PC-3 (cell line): Measurements from ENCODE around the gene MATN1. TPM values are rescaled to one million over a fixed set of nuclear protein-coding genes. Genes with fewer than 3 reads are reported as not detected.

ENCODE experiments used
- ATAC-seq: fragments of 200-7000 bp; cut with Tn5 transposase; 2 replicates; pipeline ENCODE4 v1.9.1; 2020; ENCODE audit warnings: mild to moderate bottlenecking, moderate library complexity
- BruUV-seq: library from RNA; stranded (reverse); fragments of 400-500 nt; replicated peaks from 2 replicates; lab custom pipeline; 2021; lab: Mats Ljungman, UMichigan
- CTCF ChIA-PET: fragments of 300-600 bp; sonication (Branson Sonifier 250); formaldehyde crosslinking; loops from one replicate; lab custom pipeline; 2022; ENCODE audit warnings: antibody characterized with exemption; lab: Charles Lee
- POLR2A ChIA-PET: fragments of 300-600 bp; sonication (Branson Sonifier 250); formaldehyde crosslinking; loops from one replicate; lab custom pipeline; 2022; ENCODE audit warnings: antibody characterized with exemption; ENCODE audit not compliant: unreplicated experiment; lab: Charles Lee
- DNase-seq: peaks from one replicate; pipeline ENCODE4 v3.0.0-alpha.2; 2015
- H2AFZ ChIP-seq: fragments of 300-600 bp; sonication (generic); 2 replicates; pipeline ENCODE4 v1.6.0; 2016; ENCODE audit warnings: antibody characterized with exemption, low read length
- H3F3A ChIP-seq: fragments of 300-600 bp; sonication (generic); one replicate; pipeline ENCODE4 v1.6.0; 2017; ENCODE audit warnings: antibody characterized with exemption, low read length, control low read depth, mild to moderate bottlenecking; ENCODE audit not compliant: unreplicated experiment
- H3K27ac ChIP-seq: fragments of 300-600 bp; sonication (generic); 2 replicates; pipeline ENCODE4 v1.5.1; 2016; ENCODE audit warnings: mild to moderate bottlenecking, low read length
- H3K27me3 ChIP-seq: fragments of 300-600 bp; sonication (generic); 2 replicates; pipeline ENCODE4 v1.6.1; 2016; ENCODE audit warnings: low read length, mixed read lengths
- H3K36me3 ChIP-seq: fragments of 300-600 bp; sonication (generic); 2 replicates; pipeline ENCODE4 v1.6.1; 2016; ENCODE audit warnings: low read depth, mixed run types, low read length, mixed read lengths
- H3K4me1 ChIP-seq: fragments of 300-600 bp; sonication (generic); 2 replicates; pipeline ENCODE4 v1.5.1; 2016; ENCODE audit warnings: low read length; ENCODE audit not compliant: insufficient read depth
- H3K4me2 ChIP-seq: fragments of 300-600 bp; sonication (generic); 2 replicates; pipeline ENCODE4 v1.6.0; 2016; ENCODE audit warnings: low read length
- H3K4me3 ChIP-seq: fragments of 300-600 bp; sonication (generic); 2 replicates; pipeline ENCODE4 v1.5.1; 2016; ENCODE audit warnings: mild to moderate bottlenecking, low read length, mixed read lengths
- H3K79me2 ChIP-seq: fragments of 300-600 bp; sonication (generic); 2 replicates; pipeline ENCODE4 v1.6.1; 2017; ENCODE audit warnings: low read length, mixed read lengths
- H3K9ac ChIP-seq: fragments of 300-600 bp; sonication (generic); 2 replicates; pipeline ENCODE4 v1.6.0; 2016; ENCODE audit warnings: mild to moderate bottlenecking, low read length
- H3K9me2 ChIP-seq: fragments of 300-600 bp; sonication (generic); replicated peaks from 2 replicates; pipeline ENCODE4 v1.6.1; 2016; ENCODE audit warnings: mixed run types, low read length, mixed read lengths
- H3K9me3 ChIP-seq: fragments of 300-600 bp; sonication (generic); 2 replicates; pipeline ENCODE4 v1.6.1; 2016; ENCODE audit warnings: low read length, mixed read lengths
- H4K20me1 ChIP-seq: fragments of 300-600 bp; sonication (generic); 2 replicates; pipeline ENCODE4 v1.6.1; 2016; ENCODE audit warnings: low read length, mixed read lengths
- EZH2 ChIP-seq: fragments of 300-600 bp; sonication (generic); IDR thresholded peaks from one replicate; pipeline ENCODE4 v1.6.1; 2017; ENCODE audit warnings: antibody characterized with exemption, mild to moderate bottlenecking, low read length; ENCODE audit not compliant: unreplicated experiment
- EZH2phosphoT487 ChIP-seq: fragments of 300-600 bp; sonication (generic); IDR thresholded peaks from 2 replicates; pipeline ENCODE4 v1.6.1; 2018; ENCODE audit warnings: mild to moderate bottlenecking, antibody characterized with exemption, low read length, borderline replicate concordance
- intact Hi-C: fragments of 100-400 bp; cut with micrococcal nuclease; formaldehyde crosslinking; loops from 2 replicates; pipeline ENCODE4 v1.9.0; 2023
- total RNA-seq: library from RNA; depleted of rRNA; stranded (reverse); fragments of >200 nt; gene quantifications from 2 replicates; pipeline ENCODE4 v1.2.3, GENCODE V29; 2014
- TF ChIP-seq, protein P1 (sequence below): fragments of 300-600 bp; sonication (generic); conservative IDR thresholded peaks from 2 replicates; pipeline ENCODE4 v1.5.1; 2017; ENCODE audit warnings: antibody characterized with exemption, low read depth, mild to moderate bottlenecking, low read length

The MATN1 gene
- total RNA-seq, 1 experiment from 2014 or later: not detected

DNA sequence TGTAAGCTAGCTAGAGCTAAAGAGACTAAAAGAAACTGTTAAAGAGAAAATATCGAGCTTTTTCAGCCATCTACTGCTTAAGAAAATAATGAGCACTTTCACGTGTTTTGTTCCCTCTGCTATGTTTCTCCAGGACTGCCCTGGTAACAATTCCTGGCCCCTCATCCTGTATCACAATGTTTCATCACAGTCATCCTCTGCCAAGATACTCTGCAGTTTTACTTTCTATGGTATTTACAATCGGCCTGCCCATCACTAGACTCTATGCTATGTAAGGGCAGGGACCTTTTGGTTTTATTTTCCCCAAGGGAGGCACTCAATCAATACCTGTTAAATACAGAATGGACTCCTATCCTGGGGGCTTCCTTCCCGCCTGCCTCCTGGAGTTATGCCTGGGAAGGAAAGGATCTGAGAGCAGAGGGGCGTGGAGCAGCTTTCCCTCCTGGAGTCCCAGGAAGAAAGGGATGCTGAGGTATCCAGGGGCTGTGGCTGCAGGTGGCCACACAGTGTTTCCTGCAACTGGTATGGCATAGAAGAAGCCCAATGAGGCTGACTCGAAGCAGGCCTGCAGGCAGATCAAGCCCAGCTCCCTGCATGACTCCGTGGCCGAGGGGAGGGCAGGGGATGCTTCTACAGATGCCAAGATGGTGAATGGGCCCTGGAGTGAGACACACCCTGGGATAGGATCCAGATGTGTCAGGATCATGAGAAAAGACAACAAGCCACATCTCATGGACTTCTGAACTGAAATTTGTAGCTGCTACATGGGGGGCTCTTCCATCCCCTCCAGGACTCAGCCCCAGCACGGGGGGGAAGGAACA, 52.9 kb downstream of the MATN1 start:
- POLR2A ChIA-PET: no interaction called here
- H3K9me2 ChIP-seq: no peaks in the 10 kb centered on the region
- H3K9me3 ChIP-seq: no peaks in the 10 kb centered on the region
- ATAC-seq (peak; percentile 38), DNase-seq (peak; percentile 39)
- no peaks in the 10 kb centered on the region for H3K79me2 ChIP-seq
- intact Hi-C loops: no loop called here
- no peak overlapping the region for H3K4me3 ChIP-seq
- no peak overlapping the region for H3K9ac ChIP-seq
- H3K27ac ChIP-seq: no peak overlapping the region
- H3F3A ChIP-seq: peaks cover 1% of the 10 kb centered on the region
- no TSS peak for BruUV-seq
- CTCF ChIA-PET: no interaction called here
- H4K20me1 ChIP-seq: no peaks in the 10 kb centered on the region
- H2AFZ ChIP-seq: no peak overlapping the region
- peaks cover 12% of the 10 kb centered on the region for H3K4me1 ChIP-seq
- H3K27me3 ChIP-seq: no peaks in the 10 kb centered on the region
- no peaks in the 10 kb centered on the region for H3K36me3 ChIP-seq
- TF ChIP-seq EZH2 (no peak), EZH2phosphoT487 (no peak)
- TF ChIP-seq, protein P1, sequence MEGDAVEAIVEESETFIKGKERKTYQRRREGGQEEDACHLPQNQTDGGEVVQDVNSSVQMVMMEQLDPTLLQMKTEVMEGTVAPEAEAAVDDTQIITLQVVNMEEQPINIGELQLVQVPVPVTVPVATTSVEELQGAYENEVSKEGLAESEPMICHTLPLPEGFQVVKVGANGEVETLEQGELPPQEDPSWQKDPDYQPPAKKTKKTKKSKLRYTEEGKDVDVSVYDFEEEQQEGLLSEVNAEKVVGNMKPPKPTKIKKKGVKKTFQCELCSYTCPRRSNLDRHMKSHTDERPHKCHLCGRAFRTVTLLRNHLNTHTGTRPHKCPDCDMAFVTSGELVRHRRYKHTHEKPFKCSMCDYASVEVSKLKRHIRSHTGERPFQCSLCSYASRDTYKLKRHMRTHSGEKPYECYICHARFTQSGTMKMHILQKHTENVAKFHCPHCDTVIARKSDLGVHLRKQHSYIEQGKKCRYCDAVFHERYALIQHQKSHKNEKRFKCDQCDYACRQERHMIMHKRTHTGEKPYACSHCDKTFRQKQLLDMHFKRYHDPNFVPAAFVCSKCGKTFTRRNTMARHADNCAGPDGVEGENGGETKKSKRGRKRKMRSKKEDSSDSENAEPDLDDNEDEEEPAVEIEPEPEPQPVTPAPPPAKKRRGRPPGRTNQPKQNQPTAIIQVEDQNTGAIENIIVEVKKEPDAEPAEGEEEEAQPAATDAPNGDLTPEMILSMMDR: no peak
- H3K4me2 ChIP-seq: no peak overlapping the region

DNA sequence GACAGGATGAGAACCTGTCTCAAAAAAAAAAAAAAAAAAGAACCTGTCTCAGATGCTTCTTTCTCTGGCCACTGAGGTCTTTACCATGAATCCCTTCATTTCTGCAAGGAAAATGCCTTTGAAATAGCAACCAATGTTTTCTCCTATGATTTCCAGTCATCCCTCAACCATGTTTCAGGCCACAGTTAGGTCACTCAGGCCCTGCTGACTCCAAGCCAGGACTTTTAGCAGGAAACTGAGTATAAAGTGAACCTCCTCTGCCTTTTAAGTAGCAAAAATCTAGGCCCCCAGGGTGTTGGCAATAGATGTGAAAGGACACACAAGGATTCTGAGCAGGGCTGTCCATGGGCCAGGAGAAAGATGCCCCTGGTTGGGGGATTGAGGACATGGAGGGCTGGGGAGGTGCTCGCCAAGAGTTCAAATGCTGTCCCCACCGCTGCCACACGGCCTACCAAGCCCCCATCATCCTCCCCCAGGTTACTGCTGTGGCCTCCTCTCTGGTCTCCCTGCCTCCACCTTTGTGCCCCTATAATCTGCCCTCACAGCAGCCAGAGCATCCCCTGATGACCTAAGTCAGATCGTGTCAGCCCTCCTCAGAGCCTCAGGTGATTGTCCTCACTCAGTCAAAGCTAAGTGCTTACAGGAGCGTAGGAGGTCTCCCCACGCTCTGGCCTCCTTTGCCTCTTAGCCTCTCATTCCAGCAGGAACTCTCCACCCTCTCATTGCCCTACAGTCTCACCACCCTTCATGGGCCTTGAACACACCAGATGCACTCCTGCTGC, 54.6 kb downstream of the MATN1 start:
- no TSS peak for BruUV-seq
- CTCF ChIA-PET: no interaction called here
- Histone ChIP-seq H3K79me2 (no peaks in the 10 kb centered on the region), H2AFZ (no peak overlapping the region; the same call in 1 of the 2 replicates), H3F3A (no peaks in the 10 kb centered on the region), H3K4me1 (peaks cover 7% of the 10 kb centered on the region; the same call in 1 of the 2 replicates), H3K9ac (no peak overlapping the region), H3K4me2 (no peak overlapping the region), H3K9me3 (no peaks in the 10 kb centered on the region), H3K9me2 (no peaks in the 10 kb centered on the region), H3K27me3 (no peaks in the 10 kb centered on the region), H3K27ac (no peak overlapping the region), H4K20me1 (no peaks in the 10 kb centered on the region), H3K4me3 (no peak overlapping the region), H3K36me3 (no peaks in the 10 kb centered on the region)
- DNase-seq (no peak), ATAC-seq (no peak)
- intact Hi-C loops: no loop called here
- POLR2A ChIA-PET: no interaction called here
- TF ChIP-seq EZH2 (no peak), EZH2phosphoT487 (no peak)
- TF ChIP-seq, protein P1: no peak
